ENCODE results near the gene RTBDN. TPM values are rescaled to one million over a fixed set of nuclear protein-coding genes. Genes with fewer than 3 reads are reported as not detected.

RTBDN gene
- total and polyA plus RNA-seq, 9 donors: not detected

GRCh38 chr19:12779162-12779993, 55.0 kb downstream of the RTBDN start:
- Histone ChIP-seq H3K27ac (peak overlapping the region; percentile 84 to 94), H3K27me3 (no peaks in the 10 kb centered on the region), H3K4me3 (peak overlapping the region; percentile 49), H3K36me3 (no peaks in the 10 kb centered on the region), H3K4me1 (ENCODE audit: insufficient read depth) (peaks cover 17% of the 10 kb centered on the region), H3K9me3 (no peaks in the 10 kb centered on the region)
- no peak for TF ChIP-seq CTCF (IDR thresholded peaks at IDR 0.05)
- TF ChIP-seq POLR2A (IDR thresholded peaks at IDR 0.05): peak; percentile 11
- TF ChIP-seq EP300 (IDR thresholded peaks at IDR 0.05): peak; percentile 58
- WGBS, 3 donors: 21 to 39% (median 26%) methylated on average over 13 to 15 of the region's 15 CpGs
- intact Hi-C loops (cut with DNase I): no loop called here
- DNase-seq: peak; percentile 75 to 85 (median 84)

- DNase-seq: no peak
- no peaks in the 10 kb centered on the region for H3K9me3 ChIP-seq
- TF ChIP-seq POLR2A (IDR thresholded peaks at IDR 0.05): peak; percentile 10
- no peak for TF ChIP-seq EP300 (IDR thresholded peaks at IDR 0.05)
- no peak for TF ChIP-seq CTCF (IDR thresholded peaks at IDR 0.05)
- H3K36me3 ChIP-seq: no peaks in the 10 kb centered on the region
- WGBS, 3 donors: 6 to 19% (median 14%) methylated on average over 6 of the region's 6 CpGs
- intact Hi-C loops (cut with DNase I): no loop called here
- H3K27me3 ChIP-seq: no peaks in the 10 kb centered on the region
- H3K4me3 ChIP-seq: peak overlapping the region; percentile 49
- peaks cover 14% of the 10 kb centered on the region for H3K4me1 ChIP-seq (ENCODE audit: insufficient read depth)
- peak overlapping the region; percentile 84 to 94 for H3K27ac ChIP-seq
These were observed 55.5 kb downstream of the RTBDN start for GRCh38 chr19:12778905-12779161.

DNA sequence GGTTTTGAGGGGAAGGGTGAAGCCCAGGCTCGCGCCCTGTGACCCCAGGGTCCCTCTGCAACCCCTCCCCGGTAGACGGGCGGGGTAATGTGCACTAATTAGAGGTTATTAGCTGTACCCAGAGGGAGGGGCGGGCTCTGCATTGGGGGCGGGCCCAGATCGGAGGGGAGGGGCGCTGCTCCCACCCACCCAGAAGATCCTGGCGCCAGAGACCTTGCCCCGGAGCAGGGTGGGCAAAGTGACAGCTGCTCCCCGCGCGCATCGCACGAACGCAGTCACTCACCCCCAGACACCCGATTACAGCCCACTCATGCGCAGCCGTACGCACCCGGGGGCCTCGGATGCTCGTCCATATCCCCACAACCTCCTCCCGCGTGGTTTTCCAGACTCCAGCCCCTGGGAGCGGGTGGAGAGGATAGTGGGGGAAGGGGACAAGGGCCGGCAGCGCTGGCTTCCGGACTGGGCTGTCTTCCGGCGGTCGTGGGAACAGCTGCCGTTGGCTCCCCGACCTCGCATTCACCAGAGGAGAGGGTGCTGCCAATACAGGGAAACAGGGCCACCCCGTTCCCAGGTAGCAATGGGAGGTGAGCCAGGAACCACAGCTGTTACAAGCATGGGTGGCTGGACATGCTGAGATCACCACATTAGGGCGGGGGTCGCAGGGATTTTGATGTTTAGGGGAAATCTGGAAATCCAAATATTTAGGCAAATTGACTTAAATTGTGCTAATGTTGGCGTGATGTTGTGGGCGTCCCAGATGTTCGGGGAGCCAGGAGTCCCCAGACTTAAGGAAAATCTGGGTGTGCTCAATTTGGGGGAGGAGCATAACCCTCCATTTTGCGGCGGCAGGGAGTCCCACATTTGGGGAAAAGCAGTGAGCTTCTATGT, 56.1 kb downstream of the RTBDN start:
- Histone ChIP-seq H3K27ac (peak overlapping the region; percentile 84 to 94), H3K4me3 (peak overlapping the region; percentile 49), H3K27me3 (no peaks in the 10 kb centered on the region), H3K4me1 (ENCODE audit: insufficient read depth) (peaks cover 11% of the 10 kb centered on the region), H3K9me3 (no peaks in the 10 kb centered on the region), H3K36me3 (no peaks in the 10 kb centered on the region)
- DNase-seq: peak; percentile 77 to 86 (median 80)
- WGBS, 3 donors: 0 to 1% (median 1%) methylated on average over 42 to 44 of the region's 44 CpGs
- intact Hi-C loops (cut with DNase I): no loop called here
- TF ChIP-seq CTCF (IDR thresholded peaks at IDR 0.05) (peak in 1 of 3 donors; percentile 5), EP300 (IDR thresholded peaks at IDR 0.05) (no peak), POLR2A (IDR thresholded peaks at IDR 0.05) (peak; percentile 15)

GRCh38 chr19:12777217-12778016, 57.0 kb downstream of the RTBDN start:
- peaks cover 11% of the 10 kb centered on the region for H3K4me1 ChIP-seq (ENCODE audit: insufficient read depth)
- no peaks in the 10 kb centered on the region for H3K36me3 ChIP-seq
- intact Hi-C loops (cut with DNase I): loop anchor here (1.0 to 2.0 kb wide), 3 partner anchors 19 to 41 kb away; partner anchors contain the start of gene GET3 (in 1 of the 4)
- no peak for TF ChIP-seq POLR2A (IDR thresholded peaks at IDR 0.05)
- TF ChIP-seq CTCF (IDR thresholded peaks at IDR 0.05): peak; percentile 92 to 97 (median 96)
- TF ChIP-seq EP300 (IDR thresholded peaks at IDR 0.05): no peak
- H3K27ac ChIP-seq: peak overlapping the region; percentile 84 to 94
- no peaks in the 10 kb centered on the region for H3K27me3 ChIP-seq
- 3 to 7% (median 5%) methylated on average over 43 of the region's 43 CpGs for whole genome bisulfite sequencing, 3 donors
- H3K4me3 ChIP-seq: peak overlapping the region; percentile 49
- H3K9me3 ChIP-seq: no peaks in the 10 kb centered on the region
- DNase-seq: peak; percentile 76 to 89 (median 86)
